ENCODE results near the gene FMN2.

- TF ChIP-seq EZH2phosphoT487 (IDR thresholded peaks at IDR 0.05; ENCODE audit: borderline replicate concordance, low read length) (no peak), CTCF (IDR thresholded peaks at IDR 0.05; ENCODE audit: low read depth, low read length, poor library complexity, severe bottlenecking) (no peak)
Measured at GRCh38 chr1:240099748-240100147, 8.1 kb downstream of the FMN2 start.

Measured in DOHH2 (cell line).